GM18499 (cell line): ENCODE measurements around the gene BEND6.

Source experiments
- ATAC-seq: cut with Tn5 transposase; IDR thresholded peaks from one replicate; pipeline ENCODE4 v1.9.1; 2021; ENCODE audit warnings: moderate number of reproducible peaks; ENCODE audit not compliant: insufficient read depth, unreplicated experiment

Gene BEND6

DNA sequence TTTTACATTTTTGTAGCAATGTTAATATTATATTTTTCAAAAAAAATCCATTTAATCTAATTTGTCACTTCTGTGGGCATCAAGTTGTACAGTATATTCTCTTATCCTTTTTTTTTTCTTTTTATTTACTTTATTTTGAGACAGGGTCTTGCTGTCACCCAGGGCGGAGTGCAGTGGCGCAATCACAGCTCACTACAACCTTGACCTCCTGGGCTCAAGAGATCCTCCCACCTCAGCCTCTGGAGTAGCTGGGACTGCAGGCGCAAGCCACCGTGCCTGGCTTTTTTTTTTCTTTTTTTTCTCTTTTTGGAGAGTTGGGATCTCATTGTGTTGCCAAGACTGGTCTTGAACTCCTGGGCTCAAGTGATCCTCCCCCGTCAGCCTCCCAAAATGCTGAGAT, 14.4 kb upstream of the BEND6 start:
- ATAC-seq, result no peak

DNA sequence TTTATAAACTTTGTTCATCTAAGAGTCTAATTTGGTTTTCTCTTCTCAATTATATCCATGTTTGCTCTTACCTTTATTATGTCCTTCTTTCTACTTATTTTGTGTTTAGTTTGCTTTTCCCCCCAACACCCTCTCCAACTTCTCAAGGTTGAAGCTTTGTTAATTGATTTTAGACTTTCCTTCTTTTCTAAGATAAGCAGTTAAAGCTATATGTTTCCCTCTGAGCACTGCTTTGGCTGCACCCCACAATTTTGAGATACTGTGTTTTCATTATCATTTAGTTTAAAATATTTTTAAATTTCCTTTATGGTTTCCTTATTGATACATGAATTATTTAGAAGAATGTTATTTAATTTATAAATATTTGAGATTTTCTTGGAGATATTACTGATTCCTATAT, 13.9 kb upstream of the BEND6 start:
- no peak for ATAC-seq

DNA sequence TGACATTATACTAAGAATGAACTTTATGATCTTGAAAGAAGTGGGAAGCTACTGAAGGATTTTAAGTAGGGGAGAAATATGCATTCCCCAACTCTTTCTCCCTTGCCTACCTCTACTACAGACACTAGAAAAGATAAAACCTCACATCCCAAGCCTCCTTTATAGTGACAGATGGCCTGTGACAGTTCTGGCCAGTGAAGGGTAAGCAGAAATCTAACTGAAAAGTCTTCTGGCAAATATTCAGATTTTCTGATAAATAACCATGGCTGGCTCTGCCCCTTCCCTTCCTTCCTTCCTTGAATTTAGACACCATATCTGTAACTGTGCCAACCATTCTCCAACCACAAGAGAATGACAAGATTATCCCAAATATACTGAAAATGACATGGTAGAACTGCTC, 10.2 kb upstream of the BEND6 start:
- no peak for ATAC-seq

- ATAC-seq, result no peak
Measured at GRCh38 chr6:56946368-56946767, 8.5 kb upstream of the BEND6 start.

GRCh38 chr6:56947924-56948323, 7.0 kb upstream of the BEND6 start:
- ATAC-seq, result no peak

GRCh38 chr6:56949265-56949664, 5.6 kb upstream of the BEND6 start:
- no peak for ATAC-seq

DNA sequence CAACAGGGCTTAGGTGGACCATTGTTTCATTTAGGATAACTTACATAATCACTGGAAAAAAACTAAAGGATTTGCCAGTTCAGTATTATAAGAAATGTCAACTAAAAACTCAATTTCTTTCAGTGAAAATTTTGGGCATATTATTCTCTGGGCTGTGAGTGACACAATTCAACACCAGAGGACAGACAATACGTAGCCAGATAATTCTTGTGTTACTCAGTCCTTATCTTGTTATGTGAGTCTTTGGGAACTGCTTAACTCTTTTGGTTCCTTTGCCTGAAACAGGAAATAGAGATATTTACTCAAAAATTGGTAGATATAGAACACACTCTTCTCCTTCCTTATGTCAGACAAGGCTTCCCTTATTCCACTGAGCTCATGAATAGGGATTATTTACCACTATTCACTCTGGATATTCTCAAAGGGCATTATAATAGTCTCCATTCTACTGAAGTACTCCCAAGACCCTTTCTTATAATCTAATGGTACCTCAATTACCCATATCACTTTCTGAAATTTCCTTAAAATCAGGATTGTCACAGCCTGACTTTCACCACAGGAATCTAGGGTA, 4.9 kb upstream of the BEND6 start:
- ATAC-seq, result no peak

DNA sequence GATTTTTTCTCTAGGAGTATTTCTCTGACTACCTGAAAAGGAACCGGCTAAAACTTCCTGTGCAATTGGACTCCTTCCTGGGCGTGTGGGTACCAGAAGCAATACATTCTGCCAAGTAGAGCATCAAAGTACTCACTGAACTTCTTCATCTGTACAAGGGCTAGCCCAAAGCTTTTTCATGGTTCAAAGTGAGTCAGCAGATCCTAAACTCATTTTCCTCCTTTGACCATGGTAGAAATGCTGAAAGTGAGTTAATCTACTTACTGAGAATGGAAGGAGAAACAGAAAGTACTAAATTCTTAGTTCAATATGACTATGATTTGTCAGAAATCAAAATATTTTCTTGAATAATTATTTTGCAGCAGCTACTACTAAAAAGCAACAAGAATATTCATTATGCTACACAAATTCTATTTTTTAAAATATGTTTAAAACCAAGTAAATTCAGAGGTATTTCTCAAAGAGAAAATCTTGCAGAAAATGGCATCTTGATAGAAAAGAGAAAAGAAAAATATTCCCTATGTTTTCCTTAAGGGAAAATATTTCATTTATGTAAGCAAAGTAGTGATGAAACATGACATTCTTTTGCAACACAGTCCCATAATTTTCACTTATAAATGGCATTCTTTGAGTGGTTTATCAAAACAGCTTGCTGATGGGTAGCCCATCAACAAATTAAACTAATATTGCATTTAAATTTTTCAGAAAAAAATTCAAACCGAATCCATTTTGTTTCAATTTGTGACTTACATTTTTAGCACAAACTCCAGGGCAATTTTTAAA, 3.7 kb upstream of the BEND6 start:
- ATAC-seq, result no peak

DNA sequence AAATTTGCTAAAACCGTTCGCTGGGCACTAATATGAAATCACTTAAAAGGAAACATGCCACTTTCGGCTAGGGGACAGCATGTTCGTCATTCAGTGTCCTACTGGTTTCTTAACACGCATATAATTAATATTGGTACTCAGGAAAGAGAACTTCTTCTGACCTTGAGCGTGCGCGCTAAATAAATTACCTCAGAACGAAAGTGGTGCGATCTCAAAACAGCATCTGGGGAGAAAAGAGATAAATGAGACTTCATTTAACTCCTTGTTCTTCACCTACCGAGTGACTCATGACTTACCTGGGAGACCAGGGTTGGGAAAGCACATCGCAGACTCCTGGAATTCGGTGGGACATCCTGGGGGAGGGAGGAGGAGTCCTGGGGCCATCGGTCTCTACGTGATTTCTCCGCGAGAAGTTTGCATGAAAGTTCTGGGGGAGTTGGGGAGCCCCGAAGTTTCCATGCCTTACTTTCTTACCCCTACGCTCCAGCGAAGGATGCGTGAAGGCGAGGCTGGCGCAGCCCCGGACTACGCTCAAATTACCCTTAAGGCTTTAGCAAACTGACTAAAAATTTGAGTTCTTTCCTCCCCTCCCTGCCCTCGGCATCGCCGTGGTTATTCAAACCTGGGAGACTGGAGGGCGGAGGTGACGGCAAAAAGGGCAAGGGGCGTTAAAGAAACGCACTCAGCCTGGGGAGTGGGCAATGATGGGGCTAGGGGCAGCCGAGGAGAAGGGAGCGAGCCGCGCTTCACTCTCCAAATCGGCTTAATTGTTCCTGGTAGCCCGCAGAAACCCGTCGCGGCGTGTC, 1.1 kb upstream of the BEND6 start:
- no peak for ATAC-seq

DNA sequence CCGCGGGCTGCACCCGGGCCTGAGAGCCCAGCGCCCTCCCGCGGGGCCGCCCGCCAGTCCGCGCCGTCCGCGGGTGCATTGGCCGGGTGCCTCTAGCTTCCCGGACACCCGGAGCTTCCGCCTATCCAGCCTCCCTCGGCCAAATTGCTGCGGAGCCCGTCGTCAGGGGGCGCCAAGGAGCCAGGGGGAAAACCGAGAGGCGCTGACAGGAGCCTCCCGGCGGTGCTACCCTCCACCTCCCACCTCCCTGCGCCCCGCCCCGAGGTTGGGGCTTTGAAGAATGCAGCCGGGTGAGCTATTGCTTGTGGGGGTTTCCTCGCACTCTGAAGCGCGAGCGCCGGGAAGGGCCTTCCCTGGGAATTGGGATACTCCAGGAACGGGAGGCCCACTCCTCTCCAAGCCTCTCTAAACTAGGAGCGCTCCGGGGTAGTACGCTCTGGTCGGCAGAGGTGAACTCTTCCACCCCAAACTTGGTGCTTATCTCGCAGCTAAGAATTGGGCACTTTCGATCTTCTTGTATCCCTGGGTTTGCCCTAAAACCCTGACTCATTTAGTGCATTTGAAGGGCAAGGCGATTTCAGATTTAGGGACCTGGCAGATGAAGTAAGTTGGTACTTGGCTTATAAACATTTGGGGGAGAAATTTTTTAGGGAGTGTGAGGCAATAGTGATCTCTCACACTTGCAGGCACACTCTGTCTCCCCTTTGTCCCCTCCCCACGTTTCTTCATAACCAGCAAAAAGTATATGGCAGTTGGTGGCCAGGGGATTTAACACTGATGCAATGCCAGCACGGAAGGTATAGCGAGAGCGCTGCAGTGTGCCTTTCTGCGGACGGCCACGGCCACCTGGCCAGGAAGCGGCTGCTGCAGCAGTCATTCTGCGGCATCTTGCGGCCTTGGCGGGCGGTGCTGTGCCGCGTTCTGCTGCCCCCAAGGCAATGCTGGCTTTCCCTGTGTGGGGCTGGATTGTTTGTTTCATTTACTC, 556 bp downstream of the BEND6 start:
- ATAC-seq, result peak; percentile 41

GRCh38 chr6:56956491-56956890, 1.6 kb downstream of the BEND6 start:
- ATAC-seq, result no peak

DNA sequence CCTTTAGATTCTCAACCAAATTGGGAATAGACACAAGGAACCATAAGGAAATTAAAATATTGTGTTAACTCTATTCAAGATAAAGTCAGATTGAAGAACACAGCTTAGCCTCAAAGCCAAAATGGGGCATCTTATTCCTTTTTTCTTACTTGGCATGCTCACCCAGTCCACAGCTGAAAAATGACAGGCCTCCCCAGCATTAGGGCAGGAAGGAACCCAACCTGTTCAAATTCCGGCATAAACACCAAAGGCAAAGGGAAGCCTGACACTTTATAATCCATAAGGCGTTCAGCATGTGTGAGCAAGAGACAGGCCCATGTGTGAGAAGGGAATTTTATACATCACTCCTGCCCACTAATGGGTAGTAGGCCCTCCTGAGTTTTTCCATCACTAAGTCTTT, 2.9 kb downstream of the BEND6 start:
- no peak for ATAC-seq

DNA sequence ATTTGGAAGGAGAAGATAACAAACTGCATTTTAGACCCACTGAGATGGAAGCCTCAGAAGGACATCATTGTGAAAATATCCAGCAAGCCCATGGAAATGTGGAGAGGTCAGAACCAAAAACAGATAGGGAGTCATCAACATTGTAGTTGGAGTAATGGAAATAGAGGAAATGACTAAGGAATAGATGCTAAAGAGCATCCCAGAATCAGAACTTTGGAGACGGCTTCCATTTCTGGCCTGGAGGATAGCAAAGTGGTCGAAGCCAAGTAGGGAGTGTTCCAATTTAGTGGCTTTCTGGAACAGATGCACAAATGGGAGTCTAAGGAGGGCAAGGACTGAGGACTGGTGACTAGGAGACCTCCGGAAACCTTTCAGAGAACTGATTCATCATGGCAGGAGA, 3.6 kb downstream of the BEND6 start:
- no peak for ATAC-seq

DNA sequence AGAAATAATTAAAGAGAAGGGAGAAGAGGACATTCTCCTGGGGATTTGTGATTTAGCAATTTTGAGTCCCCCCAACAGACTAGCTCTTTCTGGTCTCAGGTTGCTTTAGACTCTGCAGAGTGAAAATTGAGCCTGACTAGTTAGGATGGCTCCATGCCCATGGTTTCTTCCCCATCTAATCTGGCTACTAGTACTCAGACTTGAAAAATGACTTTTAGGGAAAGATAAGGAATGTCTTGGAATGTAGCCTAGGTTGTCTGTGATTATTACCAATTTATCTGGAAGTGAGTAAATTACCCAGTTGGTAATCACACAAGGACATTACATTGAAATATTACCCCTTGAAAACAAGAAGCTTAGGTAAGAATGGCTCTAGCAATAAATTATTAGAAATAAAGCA, 4.2 kb downstream of the BEND6 start:
- ATAC-seq, result no peak

- no peak for ATAC-seq
Measured at GRCh38 chr6:56959938-56960337, 5.0 kb downstream of the BEND6 start.

- no peak for ATAC-seq
Measured at GRCh38 chr6:56961151-56961550, 6.2 kb downstream of the BEND6 start.

DNA sequence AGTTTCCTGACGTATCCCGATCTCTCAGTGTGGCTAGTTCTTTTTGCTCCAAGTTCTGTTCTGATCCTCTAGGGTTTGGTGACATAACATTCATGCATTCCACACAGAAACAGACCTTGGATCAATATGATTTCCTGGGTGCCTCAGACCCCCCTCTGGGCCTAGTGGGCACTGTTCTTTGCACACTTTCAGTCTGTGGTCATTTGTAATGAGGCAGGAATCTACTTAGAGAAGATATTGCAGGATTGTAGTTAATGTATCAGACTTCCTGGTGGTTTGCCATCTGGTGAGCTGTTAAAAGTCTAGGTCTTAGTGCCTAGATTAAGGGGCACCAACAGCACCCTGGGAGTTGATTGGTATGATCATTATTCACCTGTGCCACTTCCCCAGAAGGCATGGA, 7.5 kb downstream of the BEND6 start:
- no peak for ATAC-seq

DNA sequence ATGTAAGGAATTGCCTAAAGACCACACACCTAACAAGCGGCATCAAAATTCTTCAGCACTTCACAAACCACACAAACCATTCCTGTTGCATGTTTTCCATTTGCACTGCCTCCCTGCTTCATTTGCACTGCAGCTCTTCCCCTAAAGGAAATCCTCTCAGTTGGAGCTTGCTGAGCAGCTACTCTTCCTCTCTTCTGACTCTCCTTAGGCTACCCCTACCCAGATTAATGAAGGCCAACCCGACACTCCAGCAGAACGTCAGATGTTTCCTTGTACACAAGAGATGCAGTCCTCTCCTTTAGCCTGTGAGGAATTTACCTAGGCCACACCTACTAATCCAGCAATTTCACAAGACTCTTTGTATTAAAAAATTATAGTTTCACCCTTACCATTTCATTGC, 8.1 kb downstream of the BEND6 start:
- no peak for ATAC-seq

DNA sequence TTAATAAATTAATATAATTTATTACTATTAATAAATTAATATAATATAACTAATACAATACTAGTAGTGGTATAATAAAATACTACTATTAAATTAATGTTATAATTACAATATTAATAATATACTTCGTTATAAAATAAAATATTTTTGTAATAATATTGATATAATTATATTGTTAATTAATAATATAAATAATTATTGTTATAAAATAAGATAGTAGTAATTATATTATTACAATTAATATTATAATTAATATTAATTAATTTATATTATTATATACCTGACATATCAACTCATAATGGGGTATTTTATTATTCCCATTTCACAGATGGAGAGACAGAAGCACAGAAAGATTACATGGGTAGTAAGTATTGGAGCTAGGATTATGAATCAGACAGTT, 8.9 kb downstream of the BEND6 start:
- ATAC-seq, result no peak

DNA sequence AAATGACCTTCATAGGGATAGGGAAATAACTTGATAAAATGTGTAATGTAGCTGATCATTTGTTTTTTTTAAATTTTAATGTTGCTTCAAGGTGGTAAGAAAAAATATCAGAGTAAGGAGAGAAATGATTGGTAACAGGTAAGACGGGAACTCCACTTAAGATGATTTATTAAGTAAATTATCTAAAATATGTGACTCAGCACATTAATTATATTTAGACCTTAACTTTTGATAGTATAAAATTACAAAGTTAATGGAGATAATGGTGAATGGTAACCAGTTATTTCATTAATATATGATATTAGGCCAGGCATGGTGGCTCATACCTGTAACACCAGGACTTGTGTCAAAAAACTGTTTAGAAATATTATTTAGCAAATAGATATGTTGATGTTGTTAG, 10.2 kb downstream of the BEND6 start:
- no peak for ATAC-seq
